Measurements from ENCODE around the gene PALLD. TPM values are rescaled to one million over a fixed set of nuclear protein-coding genes. Genes with fewer than 3 reads are reported as not detected.

PALLD gene
- total RNA-seq, 1 experiment from 2014 or later: 18.3 TPM

DNA sequence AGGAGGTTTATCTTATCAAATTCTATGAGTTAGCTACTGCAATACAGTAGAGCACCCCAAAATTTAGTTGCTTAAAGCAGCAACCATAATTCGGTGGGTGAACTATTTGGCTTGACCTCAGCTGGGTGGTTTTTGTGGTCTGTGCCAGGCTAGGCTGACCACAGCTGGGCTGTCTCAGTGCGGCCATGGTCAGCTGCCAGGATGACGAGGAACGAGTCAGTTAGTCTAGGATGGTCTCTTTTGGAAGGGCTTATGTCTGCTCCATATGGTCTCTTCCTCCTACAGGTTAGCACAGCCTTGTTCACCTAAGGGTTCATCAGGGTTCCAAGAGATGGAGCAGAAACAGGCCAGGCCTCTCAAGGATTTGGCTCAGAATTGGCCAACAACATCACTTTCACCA, 210.4 kb downstream of the PALLD start:
- no peak overlapping the region for H4K8ac ChIP-seq (replicated peaks; ENCODE audit: insufficient read length, low read depth, low read length)
- no peak overlapping the region for H4K91ac ChIP-seq (ENCODE audit: insufficient read length, low read depth, low read length)
- no peaks in the 10 kb centered on the region for H4K20me1 ChIP-seq (ENCODE audit: control insufficient read depth, insufficient read depth, insufficient read length)
- H3K14ac ChIP-seq (ENCODE audit: insufficient read depth, low read length): no peak overlapping the region
- no peaks in the 10 kb centered on the region for H3K79me1 ChIP-seq (ENCODE audit: insufficient read depth, low read depth, low read length, poor library complexity, severe bottlenecking)
- H2AFZ ChIP-seq (ENCODE audit: low read length): no peak overlapping the region
- H3K36me3 Mint-ChIP-seq (ENCODE audit: insufficient read depth in 1 of 3, low read depth in 3 of 3): no peaks in the 10 kb centered on the region
- H3K27ac ChIP-seq (ENCODE audit: insufficient read length, low read depth, low read length): no peak overlapping the region
- H3K18ac ChIP-seq (ENCODE audit: insufficient read length, low read depth, low read length): no peak overlapping the region
- H3K4me3 Mint-ChIP-seq: no peak overlapping the region
- peaks cover 0 to 4% of the 10 kb centered on the region in 2 experiments; a peak in 1 of 4 replicates for H3K4me1 Mint-ChIP-seq
- no peaks in the 10 kb centered on the region for H3K9me3 Mint-ChIP-seq
- H3K9ac ChIP-seq (ENCODE audit: extremely low read depth, insufficient read length, low read length): no peak overlapping the region
- H3K23ac ChIP-seq (ENCODE audit: insufficient read length, low read depth, low read length): no peak overlapping the region
- H3K27me3 ChIP-seq (ENCODE audit: insufficient read depth, low read length): no peaks in the 10 kb centered on the region
- H2AK5ac ChIP-seq (ENCODE audit: insufficient read length, low read length): no peak overlapping the region
- H3K4me2 ChIP-seq (ENCODE audit: insufficient read depth, insufficient read length, low read length): no peak overlapping the region
- no peak overlapping the region for H4K5ac ChIP-seq (ENCODE audit: insufficient read length, low read depth, low read length)
- TF ChIP-seq, protein P1, sequence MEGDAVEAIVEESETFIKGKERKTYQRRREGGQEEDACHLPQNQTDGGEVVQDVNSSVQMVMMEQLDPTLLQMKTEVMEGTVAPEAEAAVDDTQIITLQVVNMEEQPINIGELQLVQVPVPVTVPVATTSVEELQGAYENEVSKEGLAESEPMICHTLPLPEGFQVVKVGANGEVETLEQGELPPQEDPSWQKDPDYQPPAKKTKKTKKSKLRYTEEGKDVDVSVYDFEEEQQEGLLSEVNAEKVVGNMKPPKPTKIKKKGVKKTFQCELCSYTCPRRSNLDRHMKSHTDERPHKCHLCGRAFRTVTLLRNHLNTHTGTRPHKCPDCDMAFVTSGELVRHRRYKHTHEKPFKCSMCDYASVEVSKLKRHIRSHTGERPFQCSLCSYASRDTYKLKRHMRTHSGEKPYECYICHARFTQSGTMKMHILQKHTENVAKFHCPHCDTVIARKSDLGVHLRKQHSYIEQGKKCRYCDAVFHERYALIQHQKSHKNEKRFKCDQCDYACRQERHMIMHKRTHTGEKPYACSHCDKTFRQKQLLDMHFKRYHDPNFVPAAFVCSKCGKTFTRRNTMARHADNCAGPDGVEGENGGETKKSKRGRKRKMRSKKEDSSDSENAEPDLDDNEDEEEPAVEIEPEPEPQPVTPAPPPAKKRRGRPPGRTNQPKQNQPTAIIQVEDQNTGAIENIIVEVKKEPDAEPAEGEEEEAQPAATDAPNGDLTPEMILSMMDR (conservative IDR thresholded peaks at IDR 0.05): no peak
- no peak overlapping the region for H2BK5ac ChIP-seq (ENCODE audit: insufficient read length, low read length)
- H3K23me2 ChIP-seq (ENCODE audit: insufficient read length, low read depth, low read length, poor library complexity, severe bottlenecking): no peaks in the 10 kb centered on the region
- H3K4me1 ChIP-seq (ENCODE audit: insufficient read depth, low read length): no peaks in the 10 kb centered on the region
- no peaks in the 10 kb centered on the region for H3K9me3 ChIP-seq (ENCODE audit: control insufficient read depth, low read depth, low read length)
- no peak overlapping the region for H2BK20ac ChIP-seq (ENCODE audit: low read depth, low read length, poor library complexity, severe bottlenecking)
- no peak overlapping the region for H3K27ac Mint-ChIP-seq
- no peak overlapping the region for H3K4ac ChIP-seq (ENCODE audit: low read depth, low read length)
- WGBS (ENCODE audit: extremely low coverage, insufficient read length, low lambda C conversion rate): no CpG with 5 or more reads among the region's 4 CpGs
- DNase-seq: no peak
- no peak overlapping the region for H2BK12ac ChIP-seq (ENCODE audit: insufficient read length, low read depth, low read length)
- no peak overlapping the region for H3K56ac ChIP-seq (ENCODE audit: insufficient read length, low read depth, low read length)
- no peak overlapping the region for H2BK15ac ChIP-seq (ENCODE audit: low read depth, low read length)
- peaks cover 5% of the 10 kb centered on the region; the same call in 1 of the 2 replicates for H3K27me3 Mint-ChIP-seq (ENCODE audit: low read depth)
- no peak overlapping the region for H2BK120ac ChIP-seq (ENCODE audit: low read depth, low read length, poor library complexity, severe bottlenecking)
- no peaks in the 10 kb centered on the region for H3K79me2 ChIP-seq (ENCODE audit: insufficient read depth, low read length)
- no peak overlapping the region for H3T11ph ChIP-seq (ENCODE audit: low read length)

All from H9 (cell line).